Endothelial cell of umbilical vein (primary cell): ENCODE results near the gene TREML4. TPM values are rescaled to one million over a fixed set of nuclear protein-coding genes. Genes with fewer than 3 reads are reported as not detected.

ENCODE experiments used
- BruUV-seq: library from RNA; stranded (reverse); fragments of 400-500 nt; replicated peaks from 2 replicates; lab custom pipeline; 2021; lab: Mats Ljungman, UMichigan
- CTCF ChIA-PET: fragments of 300-600, 350-600 bp; sonication (Branson Sonifier 250); formaldehyde crosslinking; loops from one replicate; lab custom pipeline; 2021; ENCODE audit warnings: antibody characterized with exemption, inconsistent platforms; lab: Charles Lee
- POLR2A ChIA-PET: fragments of 300-600, 350-600 bp; sonication (Branson Sonifier 250); formaldehyde crosslinking; loops from one replicate; lab custom pipeline; 2021; ENCODE audit warnings: antibody characterized with exemption, inconsistent platforms; lab: Charles Lee
- DNase-seq: peaks from one replicate; pipeline ENCODE4 v3.0.0-alpha.2; 2011; ENCODE audit warnings: low read depth, low spot score
- FAIRE-seq: peaks from 2 replicates; lab custom pipeline; 2011; peaks lifted over from hg19 to GRCh38; lab: Jason Lieb, UNC
- H2AFZ ChIP-seq: 2 replicates; pipeline ENCODE4 v1.6.0; 2012; ENCODE audit warnings: low read depth, low read length, control low read depth, inconsistent platforms
- H3K27ac ChIP-seq: 2 replicates; pipeline ENCODE4 v1.5.1; 2011; ENCODE audit warnings: low read depth, mild to moderate bottlenecking, control low read depth, low read length, moderate library complexity; ENCODE audit not compliant: insufficient read depth
- H3K27me3 ChIP-seq, 2 experiments: 2 replicates each; pipeline versions ENCODE4 v1.6.0 to v1.6.1; 2011; ENCODE audit warnings: low read length in 2 of 2, mixed read lengths in 1 of 2; ENCODE audit not compliant: control insufficient read depth in 2 of 2, insufficient read depth in 2 of 2
- H3K36me3 ChIP-seq, 2 experiments: 2 replicates in 1 of 2; 3 replicates in 1 of 2; pipeline ENCODE4 v1.5.1; 2011; ENCODE audit warnings: low read length in 2 of 2, mild to moderate bottlenecking in 1 of 2, moderate library complexity in 1 of 2; ENCODE audit not compliant: control insufficient read depth in 2 of 2, insufficient read depth in 2 of 2; ENCODE audit errors: extremely low read depth in 1 of 2
- H3K4me1 ChIP-seq: 3 replicates; pipeline ENCODE4 v1.5.1; 2011; ENCODE audit warnings: mild to moderate bottlenecking, low read length; ENCODE audit not compliant: control insufficient read depth, insufficient read depth; ENCODE audit errors: extremely low read depth
- H3K4me2 ChIP-seq: 2 replicates; pipeline ENCODE4 v1.6.1; 2011; ENCODE audit warnings: low read length, control low read depth, mixed read lengths; ENCODE audit not compliant: insufficient read depth
- H3K4me3 ChIP-seq, 3 experiments: fragments of 200-600 bp in 1 of 3; sonication (generic), shearing (Covaris generic) in 1 of 3; replicated peaks in 1 of 3; 2 replicates each; pipeline ENCODE4 v1.5.1; 2011 to 2016; ENCODE audit warnings: control low read depth in 3 of 3, low read length in 3 of 3, mild to moderate bottlenecking in 2 of 3, inconsistent platforms in 1 of 3, low read depth in 1 of 3, moderate library complexity in 1 of 3; ENCODE audit not compliant: insufficient read depth in 1 of 3
- H3K79me2 ChIP-seq: 2 replicates; pipeline ENCODE4 v1.6.0; 2012; ENCODE audit warnings: low read length, inconsistent platforms; ENCODE audit not compliant: control insufficient read depth, insufficient read depth
- H3K9ac ChIP-seq: replicated peaks from 2 replicates; pipeline ENCODE3; 2011; ENCODE audit warnings: low read length, control low read depth; ENCODE audit not compliant: insufficient read depth; ENCODE audit errors: extremely low read depth
- H3K9me1 ChIP-seq: replicated peaks from 3 replicates; pipeline ENCODE4 v1.6.0; 2011; ENCODE audit warnings: mild to moderate bottlenecking, low read length; ENCODE audit not compliant: control insufficient read depth, insufficient read depth; ENCODE audit errors: extremely low read depth
- H3K9me3 ChIP-seq: replicated peaks from 2 replicates; pipeline ENCODE4 v1.5.1; 2012; ENCODE audit warnings: low read length, inconsistent platforms; ENCODE audit not compliant: control insufficient read depth, insufficient read depth
- H4K20me1 ChIP-seq: replicated peaks from 2 replicates; pipeline ENCODE3; 2011; ENCODE audit warnings: mild to moderate bottlenecking, low read length; ENCODE audit not compliant: control insufficient read depth, insufficient read depth; ENCODE audit errors: extremely low read depth
- EZH2 ChIP-seq: IDR thresholded peaks from 2 replicates; pipeline ENCODE4 v1.6.1; 2012; ENCODE audit warnings: borderline replicate concordance, low read depth, mild to moderate bottlenecking, moderate library complexity, low read length, inconsistent platforms; ENCODE audit not compliant: severe bottlenecking
- FOS ChIP-seq: IDR thresholded peaks from 2 replicates; pipeline ENCODE4 v1.6.1; 2011; ENCODE audit warnings: mild to moderate bottlenecking, low read length, moderate library complexity, borderline replicate concordance; ENCODE audit not compliant: insufficient read depth
- GATA2 ChIP-seq: IDR thresholded peaks from 2 replicates; pipeline ENCODE4 v1.7.0; 2011; ENCODE audit warnings: low read depth, mild to moderate bottlenecking, moderate library complexity, mixed read lengths, low read length; ENCODE audit not compliant: insufficient read length, insufficient read depth
- JUN ChIP-seq: IDR thresholded peaks from 2 replicates; pipeline ENCODE4 v1.6.1; 2011; ENCODE audit warnings: borderline replicate concordance, low read depth; ENCODE audit not compliant: insufficient read length, insufficient read depth
- MYC ChIP-seq: IDR thresholded peaks from one replicate; pipeline ENCODE4 v1.6.1; 2011; ENCODE audit warnings: mild to moderate bottlenecking, low read depth, low read length
- POLR2A ChIP-seq: IDR thresholded peaks from 2 replicates; pipeline ENCODE4 v1.6.1; 2012; ENCODE audit warnings: low read depth, mild to moderate bottlenecking, control low read depth, low read length
- POLR2AphosphoS5 ChIP-seq: IDR thresholded peaks from 2 replicates; pipeline ENCODE4 v1.6.1; 2012; ENCODE audit warnings: low read depth, mild to moderate bottlenecking, control low read depth, low read length, moderate library complexity; ENCODE audit not compliant: insufficient read depth
- dilution Hi-C: fragments of 300-500 bp; cut with MboI; formaldehyde crosslinking; loops from one replicate; pipeline ENCODE4 v1.15.0; 2019; ENCODE audit warnings: low sequenced_read_pairs; ENCODE audit not compliant: extremely low pct_ligation_motif_present
- intact Hi-C: fragments of 100-400 bp; cut with micrococcal nuclease; formaldehyde crosslinking; loops from one replicate; pipeline ENCODE4 v1.10.0; 2022
- polyA plus RNA-seq, 4 experiments: library from polyadenylated mRNA; depleted of rRNA in 3 of 4; stranded (reverse) in 3 of 4; unstranded in 1 of 4; fragments of >200 nt; gene quantifications; 2 replicates each; pipeline versions ENCODE4 v1.2.1 to v1.2.3, GENCODE V29; 2011 to 2012; ENCODE audit warnings: missing spikeins in 1 of 4
- total RNA-seq: library from RNA; stranded (reverse); gene quantifications from 2 replicates; pipeline ENCODE4 v1.2.3, GENCODE V29; 2021
- TF ChIP-seq, protein P1 (sequence below): IDR thresholded peaks from 2 replicates; pipeline ENCODE4 v1.6.1; 2011; ENCODE audit not compliant: insufficient read depth, insufficient read length
- TF ChIP-seq, protein P2 (sequence below), 2 donors: IDR thresholded peaks; 1 replicate in 1 of 2; 2 replicates in 1 of 2; pipeline ENCODE4 v1.5.1; 2011; ENCODE audit warnings: low read length in 2 of 2, mild to moderate bottlenecking in 2 of 2, moderate library complexity in 2 of 2, control low read depth in 1 of 2, inconsistent platforms in 1 of 2, low read depth in 1 of 2; ENCODE audit not compliant: insufficient read depth in 1 of 2; ENCODE audit errors: extremely low read depth in 1 of 2

The TREML4 gene
- total and polyA plus RNA-seq, 2 donors (not counting 3 experiments of a cell fraction or from before 2014, with no cell fraction given): not detected

DNA sequence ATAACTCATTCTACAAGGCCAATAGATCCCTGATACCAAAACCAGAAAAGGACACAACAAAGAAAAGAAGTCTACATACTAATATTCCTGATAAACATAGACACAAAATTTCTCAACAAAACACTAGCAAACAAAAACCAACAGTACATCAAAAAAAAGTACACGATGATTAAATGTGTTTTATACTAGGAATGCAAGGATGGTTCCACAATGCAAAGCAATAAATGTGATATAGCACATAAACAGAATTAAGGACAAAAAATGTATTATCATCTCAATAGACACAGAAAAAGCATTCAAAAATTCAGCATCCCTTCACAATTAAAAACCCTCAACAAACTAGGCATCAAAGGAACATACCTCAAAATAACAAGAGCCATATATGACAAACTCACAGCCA, 35.1 kb downstream of the TREML4 start:
- BruUV-seq: no TSS peak
- H3K4me1 ChIP-seq: no peaks in the 10 kb centered on the region
- FAIRE-seq (no peak), DNase-seq (no peak)
- dilution Hi-C loops: no loop called here
- no peaks in the 10 kb centered on the region for H3K79me2 ChIP-seq
- TF ChIP-seq FOS (no peak), JUN (no peak), POLR2AphosphoS5 (no peak), GATA2 (no peak), MYC (no peak), POLR2A (no peak), EZH2 (no peak)
- TF ChIP-seq, protein P1, sequence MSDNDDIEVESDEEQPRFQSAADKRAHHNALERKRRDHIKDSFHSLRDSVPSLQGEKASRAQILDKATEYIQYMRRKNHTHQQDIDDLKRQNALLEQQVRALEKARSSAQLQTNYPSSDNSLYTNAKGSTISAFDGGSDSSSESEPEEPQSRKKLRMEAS: no peak
- TF ChIP-seq, protein P2, sequence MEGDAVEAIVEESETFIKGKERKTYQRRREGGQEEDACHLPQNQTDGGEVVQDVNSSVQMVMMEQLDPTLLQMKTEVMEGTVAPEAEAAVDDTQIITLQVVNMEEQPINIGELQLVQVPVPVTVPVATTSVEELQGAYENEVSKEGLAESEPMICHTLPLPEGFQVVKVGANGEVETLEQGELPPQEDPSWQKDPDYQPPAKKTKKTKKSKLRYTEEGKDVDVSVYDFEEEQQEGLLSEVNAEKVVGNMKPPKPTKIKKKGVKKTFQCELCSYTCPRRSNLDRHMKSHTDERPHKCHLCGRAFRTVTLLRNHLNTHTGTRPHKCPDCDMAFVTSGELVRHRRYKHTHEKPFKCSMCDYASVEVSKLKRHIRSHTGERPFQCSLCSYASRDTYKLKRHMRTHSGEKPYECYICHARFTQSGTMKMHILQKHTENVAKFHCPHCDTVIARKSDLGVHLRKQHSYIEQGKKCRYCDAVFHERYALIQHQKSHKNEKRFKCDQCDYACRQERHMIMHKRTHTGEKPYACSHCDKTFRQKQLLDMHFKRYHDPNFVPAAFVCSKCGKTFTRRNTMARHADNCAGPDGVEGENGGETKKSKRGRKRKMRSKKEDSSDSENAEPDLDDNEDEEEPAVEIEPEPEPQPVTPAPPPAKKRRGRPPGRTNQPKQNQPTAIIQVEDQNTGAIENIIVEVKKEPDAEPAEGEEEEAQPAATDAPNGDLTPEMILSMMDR (IDR thresholded peaks at IDR 0.05; ENCODE audit: extremely low read depth in 1 of 2, insufficient read depth in 1 of 2, low read depth in 1 of 2, low read length in 2 of 2): no peak
- POLR2A ChIA-PET: no interaction called here
- no peak overlapping the region for H3K4me2 ChIP-seq
- no peak overlapping the region for H3K4me3 ChIP-seq
- no peak overlapping the region for H2AFZ ChIP-seq
- no peaks in the 10 kb centered on the region for H3K36me3 ChIP-seq
- H3K9me1 ChIP-seq: no peaks in the 10 kb centered on the region
- no peak overlapping the region for H3K9ac ChIP-seq
- H3K9me3 ChIP-seq: no peaks in the 10 kb centered on the region
- H4K20me1 ChIP-seq: no peaks in the 10 kb centered on the region
- intact Hi-C loops: no loop called here
- H3K27me3 ChIP-seq: no peaks in the 10 kb centered on the region
- H3K27ac ChIP-seq: no peak overlapping the region
- CTCF ChIA-PET: interaction anchor here (0.6 to 1.4 kb wide), 2 partner anchors 16 to 17 kb away, joined by 3 to 5 read pairs; no protein-coding TSS in a partner anchor
